GM19395 (cell line): ENCODE measurements around the gene ZSWIM1.
"Not testable (repeated sequence)": the region's sequence is repeated elsewhere in the genome, so short reads cannot be mapped to it uniquely, and the experiment has no call there.

ENCODE experiments used
- ATAC-seq: cut with Tn5 transposase; IDR thresholded peaks from one replicate; pipeline ENCODE4 v1.9.1; 2021; ENCODE audit warnings: mild to moderate bottlenecking, moderate library complexity; ENCODE audit not compliant: unreplicated experiment

Gene ZSWIM1

GRCh38 chr20:45853484-45853883 is 27.5 kb upstream of the ZSWIM1 start:
- ATAC-seq: no peak

- peak; percentile 93 for ATAC-seq
Observed at GRCh38 chr20:45857114-45857881, 23.7 kb upstream of the ZSWIM1 start, which contains the start of the genes ACOT8 and ZSWIM3. TSS of gene ACOT8 (minus strand) at chr20:45857392. CDS start at chr20:45857315, 77 bp downstream. TSS of gene ZSWIM3 (plus strand) at chr20:45857614. CDS start at chr20:45857826, 212 bp downstream.

DNA sequence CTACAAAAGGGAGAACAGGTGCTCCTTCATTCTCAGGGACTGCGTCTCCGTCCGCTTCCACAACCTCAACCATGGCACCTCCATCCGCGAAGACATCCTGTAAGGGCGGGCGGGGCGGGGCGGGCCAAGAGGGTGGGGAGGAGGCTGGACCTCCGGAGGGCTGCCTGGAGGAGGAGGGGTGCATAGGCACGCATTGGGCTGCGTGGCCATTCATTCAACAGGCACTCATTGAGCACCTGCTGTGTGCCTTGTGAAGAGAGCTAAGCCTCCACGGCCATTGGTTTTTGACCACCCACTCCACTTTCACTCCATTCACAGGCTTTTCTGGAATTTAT is 23.2 kb upstream of the ZSWIM1 start:
- ATAC-seq: peak; percentile 23

DNA sequence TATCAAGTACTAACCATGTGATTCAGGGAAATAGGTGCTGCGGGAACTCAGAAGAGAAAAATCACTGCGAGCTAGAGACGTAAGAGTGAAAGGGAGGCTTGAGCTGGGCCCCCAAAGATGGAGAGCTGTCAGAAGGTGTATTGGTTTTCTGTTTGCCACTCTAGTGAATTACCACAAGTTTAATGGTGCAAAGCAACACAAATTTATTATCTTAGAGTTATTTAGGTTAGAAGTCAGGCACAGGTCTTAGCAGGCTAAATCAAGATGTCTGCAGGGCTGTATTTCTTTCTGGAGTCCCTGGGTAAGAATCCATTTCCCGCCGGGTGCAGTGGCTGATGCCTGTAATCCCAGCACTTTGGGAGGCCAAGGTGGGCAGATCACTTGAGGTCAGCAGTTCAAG is 21.1 kb upstream of the ZSWIM1 start:
- no peak for ATAC-seq

GRCh38 chr20:45860560-45861220 is 20.3 kb upstream of the ZSWIM1 start:
- no peak for ATAC-seq

GRCh38 chr20:45861221-45862075 is 19.6 kb upstream of the ZSWIM1 start:
- ATAC-seq: no peak

GRCh38 chr20:45863543-45864470 is 17.2 kb upstream of the ZSWIM1 start:
- ATAC-seq: no peak

GRCh38 chr20:45866454-45866853 is 14.6 kb upstream of the ZSWIM1 start:
- no peak for ATAC-seq

- no peak for ATAC-seq
Observed at GRCh38 chr20:45867136-45867818, 13.8 kb upstream of the ZSWIM1 start.

GRCh38 chr20:45867819-45868176 is 13.2 kb upstream of the ZSWIM1 start:
- no peak for ATAC-seq

GRCh38 chr20:45872626-45873025 is 8.4 kb upstream of the ZSWIM1 start:
- no peak for ATAC-seq

DNA sequence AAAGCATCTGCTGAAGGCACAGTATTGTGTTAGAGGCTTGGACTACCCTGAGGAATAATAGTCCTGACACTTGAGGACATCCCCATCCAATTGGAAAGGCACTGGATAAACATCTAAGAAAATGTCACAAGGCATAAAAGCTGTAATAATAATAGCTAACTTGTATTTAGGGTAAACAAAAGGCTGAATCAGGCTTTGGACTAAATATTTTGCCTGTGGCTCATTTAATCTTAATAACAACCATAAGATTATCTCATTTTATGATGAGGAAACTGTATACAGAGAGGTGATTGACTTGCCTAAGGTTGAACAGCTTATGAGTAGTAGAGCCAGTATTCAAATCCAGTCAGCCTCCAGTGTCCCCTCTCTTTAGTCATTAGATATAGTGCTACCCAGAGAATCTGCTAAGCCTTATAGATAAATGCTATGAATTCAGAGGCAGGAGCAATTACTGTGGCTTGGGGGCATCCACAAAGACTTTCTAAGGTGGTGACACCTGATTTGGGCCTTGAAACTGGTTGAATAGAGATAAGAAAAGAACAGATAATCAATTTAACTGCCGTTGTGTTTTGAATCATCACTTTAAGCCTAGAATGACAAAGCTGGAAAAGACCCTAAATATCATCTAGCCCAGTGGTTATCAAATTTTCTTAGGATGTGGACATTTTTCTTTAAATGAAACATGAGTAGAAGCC is 7.5 kb upstream of the ZSWIM1 start:
- no peak for ATAC-seq

DNA sequence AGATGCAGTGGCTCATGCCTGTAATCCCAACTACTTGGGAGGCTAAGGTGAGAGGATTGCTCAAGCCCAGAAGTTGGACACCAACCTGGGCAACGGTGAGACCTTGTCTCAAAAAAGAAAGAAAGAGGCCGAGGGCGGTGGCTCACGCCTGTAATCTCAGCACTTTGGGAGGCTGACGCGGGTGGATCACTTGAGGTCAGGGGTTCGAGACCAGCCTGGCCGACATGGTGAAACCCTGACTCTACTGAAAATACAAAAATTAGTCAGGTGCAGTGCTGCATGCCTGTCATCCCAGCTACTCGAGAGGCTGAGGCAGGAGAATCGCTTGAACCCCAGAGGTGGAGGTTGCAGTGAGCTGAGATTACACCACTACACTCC is 6.9 kb upstream of the ZSWIM1 start:
- not testable (repeated sequence) for ATAC-seq

GRCh38 chr20:45874576-45874975 is 6.5 kb upstream of the ZSWIM1 start:
- no peak for ATAC-seq

DNA sequence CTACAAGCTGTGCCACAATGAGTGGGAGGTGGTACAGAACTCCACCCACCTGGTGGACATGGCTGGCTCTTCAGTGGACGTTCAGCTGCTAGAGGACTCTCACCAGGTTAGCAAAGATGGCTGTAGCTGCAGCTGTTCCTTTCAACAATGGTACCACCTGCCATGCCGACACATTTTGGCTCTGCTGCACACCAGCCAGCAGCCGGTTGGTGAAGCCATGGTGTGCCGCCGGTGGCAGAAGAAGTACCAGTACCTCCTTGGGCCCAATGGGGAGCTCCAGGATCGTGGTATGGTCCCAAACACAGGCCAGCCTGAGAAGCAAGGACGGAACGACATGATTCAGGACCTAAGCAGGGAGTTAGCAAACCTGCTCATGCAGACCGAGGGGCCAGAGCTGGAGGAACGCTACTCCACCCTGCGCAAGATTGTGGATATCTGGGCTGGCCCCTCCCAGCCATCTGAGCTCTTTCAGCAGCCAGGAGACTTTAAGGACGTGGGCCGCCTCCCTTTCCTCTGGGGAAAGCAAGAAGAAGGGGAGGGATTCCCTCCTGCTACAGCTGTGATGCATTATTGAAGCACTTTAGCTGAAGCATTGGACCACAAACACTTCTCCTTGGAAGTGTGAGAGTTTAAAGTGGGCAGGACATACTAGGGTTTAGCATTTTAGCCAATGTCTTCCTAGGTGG is 2.8 kb upstream of the ZSWIM1 start:
- ATAC-seq: no peak

- no peak for ATAC-seq
Observed at GRCh38 chr20:45882469-45883099, 1.6 kb downstream of the ZSWIM1 start.

DNA sequence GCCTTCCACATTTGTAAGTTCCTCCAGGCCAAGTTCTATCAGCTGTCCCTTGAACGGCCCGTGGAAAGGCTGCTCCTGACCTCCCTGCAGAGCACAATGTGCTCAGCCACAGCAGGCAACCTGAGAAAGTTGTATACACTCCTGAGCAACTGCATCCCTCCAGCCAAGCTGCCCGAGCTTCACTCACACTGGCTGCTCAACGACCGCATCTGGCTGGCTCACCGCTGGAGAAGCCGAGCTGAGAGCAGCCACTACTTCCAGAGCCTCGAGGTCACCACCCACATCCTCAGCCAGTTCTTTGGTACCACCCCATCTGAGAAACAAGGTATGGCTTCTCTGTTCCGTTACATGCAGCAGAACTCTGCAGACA is 2.1 kb downstream of the ZSWIM1 start:
- no peak for ATAC-seq

DNA sequence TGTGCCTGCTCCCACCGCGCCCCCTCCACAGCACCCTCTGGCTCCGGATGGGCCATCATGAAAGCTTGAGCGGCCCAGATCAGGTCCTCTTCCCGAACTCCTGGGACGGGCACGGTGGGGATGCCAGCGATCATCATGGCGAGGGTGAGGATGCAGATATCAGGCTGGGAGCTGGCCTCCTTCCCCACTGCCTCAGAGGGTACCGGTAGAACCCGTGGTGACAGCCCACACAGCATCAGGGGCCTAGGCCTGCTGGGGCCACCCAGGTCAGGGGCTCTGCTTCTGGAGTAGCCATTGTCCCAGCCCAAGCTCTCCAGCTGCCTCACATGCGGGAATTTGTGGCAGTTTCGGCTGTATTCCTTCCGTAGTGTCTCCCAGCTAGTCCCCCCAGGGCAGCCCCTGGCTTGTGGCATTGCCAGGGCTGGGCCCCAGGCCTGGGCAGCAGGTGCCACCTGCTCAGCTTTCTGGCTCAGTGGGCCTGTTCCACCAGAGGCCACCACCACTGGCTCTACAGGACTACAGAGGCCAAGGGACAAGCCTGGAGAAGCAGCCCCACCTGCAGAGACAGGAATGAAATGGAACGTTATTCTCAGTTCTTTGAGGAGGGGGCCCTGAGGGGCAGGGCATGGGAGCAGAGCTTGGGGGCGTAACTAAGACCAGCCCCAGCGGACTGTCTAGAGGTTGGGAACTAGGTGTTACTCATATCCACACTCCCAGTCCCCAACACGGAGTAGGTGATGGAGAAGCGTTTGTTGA is 5.7 kb downstream of the ZSWIM1 start:
- no peak for ATAC-seq
